Activated naive CD4-positive, alpha-beta T cell treated with Interleukin-2 at 50 U/mL for 16 hours (primary cell): ENCODE measurements around the gene SMAD6.
"Not testable (repeated sequence)": the region's sequence is repeated elsewhere in the genome, so short reads cannot be mapped to it uniquely, and the experiment has no call there.

Experiments used
- DNase-seq: peaks from one replicate; pipeline ENCODE4 v3.0.0-alpha.2; 2020

The SMAD6 gene

GRCh38 chr15:66677336-66677735 lies 24.7 kb upstream of the SMAD6 start:
- DNase-seq: no peak

GRCh38 chr15:66679061-66679656 lies 22.9 kb upstream of the SMAD6 start:
- no peak for DNase-seq

GRCh38 chr15:66679657-66680108 lies 22.4 kb upstream of the SMAD6 start:
- DNase-seq: no peak

- DNase-seq: no peak
Observed at GRCh38 chr15:66680502-66680901, 21.5 kb upstream of the SMAD6 start.

- no peak for DNase-seq
Observed at GRCh38 chr15:66681395-66681794, 20.6 kb upstream of the SMAD6 start.

GRCh38 chr15:66682246-66682645 lies 19.8 kb upstream of the SMAD6 start:
- DNase-seq: no peak

GRCh38 chr15:66682865-66683264 lies 19.2 kb upstream of the SMAD6 start:
- no peak for DNase-seq

- DNase-seq: no peak
Observed at GRCh38 chr15:66684136-66684681, 17.8 kb upstream of the SMAD6 start.

- DNase-seq: no peak
Observed at GRCh38 chr15:66685638-66686150, 16.3 kb upstream of the SMAD6 start.

GRCh38 chr15:66690912-66691311 lies 11.1 kb upstream of the SMAD6 start:
- DNase-seq: not testable (repeated sequence)

- DNase-seq: no peak
Observed at GRCh38 chr15:66691727-66692126, 10.3 kb upstream of the SMAD6 start.

GRCh38 chr15:66692391-66692790 lies 9.6 kb upstream of the SMAD6 start:
- no peak for DNase-seq

- no peak for DNase-seq
Observed at GRCh38 chr15:66692808-66693596, 9.0 kb upstream of the SMAD6 start.

- no peak for DNase-seq
Observed at GRCh38 chr15:66696770-66697169, 5.3 kb upstream of the SMAD6 start.

- no peak for DNase-seq
Observed at GRCh38 chr15:66698318-66698961, 3.6 kb upstream of the SMAD6 start.

GRCh38 chr15:66698971-66699370 lies 3.1 kb upstream of the SMAD6 start:
- DNase-seq: no peak

GRCh38 chr15:66700412-66700801 lies 1.6 kb upstream of the SMAD6 start:
- no peak for DNase-seq

- DNase-seq: peak; percentile 86
Observed at GRCh38 chr15:66700802-66701421, 1.1 kb upstream of the SMAD6 start.

GRCh38 chr15:66701422-66702034 lies 508 bp upstream of the SMAD6 start:
- DNase-seq: peak; percentile 23

- DNase-seq: peak; percentile 9
Observed at GRCh38 chr15:66702787-66703539, 927 bp downstream of the SMAD6 start.

- DNase-seq: peak; percentile 2
Observed at GRCh38 chr15:66703540-66703941, 1.5 kb downstream of the SMAD6 start.
